DND-41 (cell line): Measurements from ENCODE around the gene USP9X.

Experiments
- ATAC-seq: fragments of 200-7000 bp; cut with Tn5 transposase; 3 replicates; pipeline ENCODE4 v1.9.1; 2021; ENCODE audit warnings: low read depth; ENCODE audit not compliant: insufficient read depth
- DNase-seq: peaks from one replicate; pipeline ENCODE4 v3.0.0-alpha.2; 2020
- H2AFZ ChIP-seq: 2 replicates; pipeline ENCODE4 v1.6.0; 2012; ENCODE audit warnings: low read depth, low read length
- H3K27ac ChIP-seq: 2 replicates; pipeline ENCODE4 v1.5.1; 2012; ENCODE audit warnings: low read length, inconsistent platforms
- H3K27me3 ChIP-seq: fragments of 200-600 bp; sonication (generic); 2 replicates; pipeline ENCODE4 v1.6.0; 2012; ENCODE audit warnings: low read length, mild to moderate bottlenecking, inconsistent platforms; ENCODE audit not compliant: insufficient read depth, poor library complexity
- H3K36me3 ChIP-seq: 2 replicates; pipeline ENCODE4 v1.5.1; 2012; ENCODE audit warnings: low read length, inconsistent platforms; ENCODE audit not compliant: insufficient read depth
- H3K4me1 ChIP-seq: 2 replicates; pipeline ENCODE4 v1.5.1; 2012; ENCODE audit warnings: mild to moderate bottlenecking, low read length; ENCODE audit not compliant: insufficient read depth
- H3K4me2 ChIP-seq: 2 replicates; pipeline ENCODE4 v1.6.0; 2012; ENCODE audit warnings: mild to moderate bottlenecking, moderate library complexity, low read length, inconsistent platforms; ENCODE audit not compliant: insufficient read depth
- H3K4me3 ChIP-seq, 2 experiments: fragments of 200-600 bp in 1 of 2; shearing (Covaris generic) in 1 of 2; 2 replicates each; pipeline ENCODE4 v1.5.1; 2012 to 2016; ENCODE audit warnings: inconsistent platforms in 2 of 2, low read length in 2 of 2, mild to moderate bottlenecking in 2 of 2, low read depth in 1 of 2, moderate library complexity in 1 of 2
- H3K79me2 ChIP-seq: 2 replicates; pipeline ENCODE4 v1.6.0; 2012; ENCODE audit warnings: low read length, inconsistent platforms; ENCODE audit not compliant: insufficient read depth
- H3K9ac ChIP-seq: 2 replicates; pipeline ENCODE4 v1.6.0; 2012; ENCODE audit warnings: low read depth, mild to moderate bottlenecking, inconsistent platforms, low read length, moderate library complexity
- H3K9me3 ChIP-seq: 2 replicates; pipeline ENCODE4 v1.5.1; 2012; ENCODE audit warnings: low read length, moderate library complexity, mild to moderate bottlenecking, inconsistent platforms; ENCODE audit not compliant: insufficient read depth, severe bottlenecking
- H4K20me1 ChIP-seq: 2 replicates; pipeline ENCODE4 v1.6.0; 2012; ENCODE audit warnings: low read length; ENCODE audit not compliant: insufficient read depth
- CTCF ChIP-seq: IDR thresholded peaks from 2 replicates; pipeline ENCODE4 v1.5.1; 2012; ENCODE audit warnings: borderline replicate concordance, low read length, moderate library complexity, mild to moderate bottlenecking; ENCODE audit not compliant: poor library complexity, severe bottlenecking; ENCODE audit errors: extremely low read depth
- EZH2 ChIP-seq: IDR thresholded peaks from 3 replicates; pipeline ENCODE4 v1.6.1; 2012; ENCODE audit warnings: borderline replicate concordance, low read depth, mild to moderate bottlenecking, moderate library complexity, low read length, inconsistent platforms; ENCODE audit not compliant: severe bottlenecking

Gene USP9X

GRCh38 chrX:41047878-41048534 lies 37.2 kb upstream of the USP9X start:
- no peaks in the 10 kb centered on the region for H4K20me1 ChIP-seq
- H3K4me2 ChIP-seq = no peak overlapping the region
- H3K4me3 ChIP-seq = no peak overlapping the region
- no peaks in the 10 kb centered on the region for H3K36me3 ChIP-seq
- H3K9me3 ChIP-seq = no peaks in the 10 kb centered on the region
- ATAC-seq = no peak
- no peaks in the 10 kb centered on the region for H3K27me3 ChIP-seq
- no peaks in the 10 kb centered on the region for H3K4me1 ChIP-seq
- no peak overlapping the region for H3K27ac ChIP-seq
- H3K9ac ChIP-seq = no peak overlapping the region
- TF ChIP-seq EZH2 (no peak), CTCF (no peak)
- no peaks in the 10 kb centered on the region for H3K79me2 ChIP-seq
- DNase-seq = no peak
- no peak overlapping the region for H2AFZ ChIP-seq

GRCh38 chrX:41050359-41050758 lies 34.9 kb upstream of the USP9X start:
- H3K27ac ChIP-seq = no peak overlapping the region
- no peak overlapping the region for H3K4me3 ChIP-seq
- H2AFZ ChIP-seq = no peak overlapping the region
- TF ChIP-seq CTCF (no peak), EZH2 (no peak)
- DNase-seq = no peak
- no peak overlapping the region for H3K9ac ChIP-seq
- no peaks in the 10 kb centered on the region for H3K27me3 ChIP-seq
- H3K9me3 ChIP-seq = no peaks in the 10 kb centered on the region
- H4K20me1 ChIP-seq = no peaks in the 10 kb centered on the region
- no peaks in the 10 kb centered on the region for H3K79me2 ChIP-seq
- no peak for ATAC-seq
- no peak overlapping the region for H3K4me2 ChIP-seq
- H3K4me1 ChIP-seq = no peaks in the 10 kb centered on the region
- H3K36me3 ChIP-seq = no peaks in the 10 kb centered on the region

GRCh38 chrX:41051288-41051687 lies 34.0 kb upstream of the USP9X start:
- TF ChIP-seq CTCF = no peak
- TF ChIP-seq EZH2 = no peak
- Histone ChIP-seq H3K9ac (no peak overlapping the region), H3K9me3 (no peaks in the 10 kb centered on the region)

More at GRCh38 chrX:41051288-41051687, 34.0 kb upstream of the USP9X start:
- ATAC-seq = no peak
- H2AFZ ChIP-seq = no peak overlapping the region
- no peaks in the 10 kb centered on the region for H3K79me2 ChIP-seq
- H3K36me3 ChIP-seq = no peaks in the 10 kb centered on the region
- H3K4me1 ChIP-seq = no peaks in the 10 kb centered on the region
- H4K20me1 ChIP-seq = no peaks in the 10 kb centered on the region
- no peak overlapping the region for H3K27ac ChIP-seq
- no peak overlapping the region for H3K4me3 ChIP-seq
- DNase-seq = no peak
- H3K4me2 ChIP-seq = no peak overlapping the region
- no peaks in the 10 kb centered on the region for H3K27me3 ChIP-seq
